ENCODE results near the gene OLFML2B. TPM values are rescaled to one million over a fixed set of nuclear protein-coding genes. Genes with fewer than 3 reads are reported as not detected.

Gene OLFML2B
- total and polyA plus RNA-seq, 2 donors (not counting 1 experiment from before 2014, with no cell fraction given): 5.1 to 7.2 TPM

DNA sequence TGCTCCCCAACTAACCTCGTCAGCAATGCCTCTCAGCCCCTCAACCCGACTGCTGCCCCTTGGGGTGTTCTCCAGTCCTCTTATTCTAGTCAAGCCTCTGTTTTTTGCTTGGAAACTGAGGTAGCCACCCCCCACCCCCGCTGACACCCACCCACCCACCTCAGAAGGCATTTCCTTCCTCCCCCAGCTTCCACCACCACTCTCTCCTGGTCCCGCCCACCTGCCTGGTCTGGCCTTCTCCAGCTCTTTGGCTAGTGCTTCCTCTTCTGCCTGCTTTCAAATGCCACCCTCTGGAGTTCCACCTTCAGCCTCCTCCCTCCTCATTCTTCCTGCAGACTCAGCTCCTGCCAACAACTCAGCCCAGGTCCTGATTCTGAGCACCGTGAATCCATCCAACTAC, 35.3 kb downstream of the OLFML2B start:
- Histone ChIP-seq H3K4me1 (ENCODE audit: control insufficient read depth, extremely low read depth, insufficient read depth, low read length) (peaks cover 5% of the 10 kb centered on the region), H2AFZ (ENCODE audit: low read length) (no peak overlapping the region), H3K36me3 (ENCODE audit: control insufficient read depth, insufficient read depth, low read length) (no peaks in the 10 kb centered on the region), H3K4me2 (ENCODE audit: extremely low read depth, insufficient read depth, low read length) (no peak overlapping the region), H3K9ac (ENCODE audit: insufficient read depth, low read length) (no peak overlapping the region), H3K4me3 (replicated peaks in 1 of 4; ENCODE audit: control extremely low read depth in 1 of 4, insufficient read depth in 1 of 4, low read depth in 3 of 4, low read length in 4 of 4) (no peak overlapping the region), H4K20me1 (ENCODE audit: control insufficient read depth, extremely low read depth, insufficient read depth, low read length) (no peaks in the 10 kb centered on the region), H3K9me3 (ENCODE audit: control insufficient read depth, insufficient read depth, low read depth, low read length) (no peaks in the 10 kb centered on the region), H3K79me2 (ENCODE audit: control insufficient read depth, insufficient read depth, low read length) (no peaks in the 10 kb centered on the region), H3K27me3 (ENCODE audit: control insufficient read depth, insufficient read depth, low read length) (no peaks in the 10 kb centered on the region), H3K27ac (ENCODE audit: insufficient read depth, low read length) (no peak overlapping the region)
- TF ChIP-seq, protein P1, sequence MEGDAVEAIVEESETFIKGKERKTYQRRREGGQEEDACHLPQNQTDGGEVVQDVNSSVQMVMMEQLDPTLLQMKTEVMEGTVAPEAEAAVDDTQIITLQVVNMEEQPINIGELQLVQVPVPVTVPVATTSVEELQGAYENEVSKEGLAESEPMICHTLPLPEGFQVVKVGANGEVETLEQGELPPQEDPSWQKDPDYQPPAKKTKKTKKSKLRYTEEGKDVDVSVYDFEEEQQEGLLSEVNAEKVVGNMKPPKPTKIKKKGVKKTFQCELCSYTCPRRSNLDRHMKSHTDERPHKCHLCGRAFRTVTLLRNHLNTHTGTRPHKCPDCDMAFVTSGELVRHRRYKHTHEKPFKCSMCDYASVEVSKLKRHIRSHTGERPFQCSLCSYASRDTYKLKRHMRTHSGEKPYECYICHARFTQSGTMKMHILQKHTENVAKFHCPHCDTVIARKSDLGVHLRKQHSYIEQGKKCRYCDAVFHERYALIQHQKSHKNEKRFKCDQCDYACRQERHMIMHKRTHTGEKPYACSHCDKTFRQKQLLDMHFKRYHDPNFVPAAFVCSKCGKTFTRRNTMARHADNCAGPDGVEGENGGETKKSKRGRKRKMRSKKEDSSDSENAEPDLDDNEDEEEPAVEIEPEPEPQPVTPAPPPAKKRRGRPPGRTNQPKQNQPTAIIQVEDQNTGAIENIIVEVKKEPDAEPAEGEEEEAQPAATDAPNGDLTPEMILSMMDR (conservative IDR thresholded peaks at IDR 0.05 in 1 of 2, IDR thresholded peaks at IDR 0.05 in 1 of 2; ENCODE audit: low read depth in 1 of 2, low read length in 2 of 2): no peak
- no peak for TF ChIP-seq EZH2 (IDR thresholded peaks at IDR 0.05; ENCODE audit: low read length, missing control alignments)
- DNase-seq (ENCODE audit: low read depth in 2 of 2): no peak

DNA sequence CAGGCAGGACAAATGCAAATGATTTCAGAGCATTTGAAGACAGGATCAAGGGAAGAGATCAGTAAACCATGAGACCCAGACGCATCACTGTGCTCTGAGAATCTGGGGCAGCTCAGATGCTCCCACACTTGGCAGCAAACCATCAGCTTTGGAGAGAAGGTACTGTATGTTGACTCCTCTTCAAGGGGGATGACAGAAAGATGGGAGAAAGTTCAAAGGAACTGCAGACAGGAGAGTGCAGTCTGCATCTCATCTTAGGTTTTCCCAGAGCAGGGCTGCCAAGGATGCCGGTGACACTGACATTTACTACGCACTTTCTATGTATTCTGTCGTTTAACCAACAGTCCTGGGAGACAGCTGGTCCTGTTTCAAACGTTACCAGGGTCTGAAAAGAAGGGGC, 35.8 kb downstream of the OLFML2B start:
- no peaks in the 10 kb centered on the region for H3K36me3 ChIP-seq (ENCODE audit: control insufficient read depth, insufficient read depth, low read length)
- H3K27me3 ChIP-seq (ENCODE audit: control insufficient read depth, insufficient read depth, low read length): no peaks in the 10 kb centered on the region
- H3K9me3 ChIP-seq (ENCODE audit: control insufficient read depth, insufficient read depth, low read depth, low read length): no peaks in the 10 kb centered on the region
- H3K9ac ChIP-seq (ENCODE audit: insufficient read depth, low read length): no peak overlapping the region
- H3K79me2 ChIP-seq (ENCODE audit: control insufficient read depth, insufficient read depth, low read length): no peaks in the 10 kb centered on the region
- no peak overlapping the region for H3K4me2 ChIP-seq (ENCODE audit: extremely low read depth, insufficient read depth, low read length)
- no peak overlapping the region for H3K27ac ChIP-seq (ENCODE audit: insufficient read depth, low read length)
- no peaks in the 10 kb centered on the region for H4K20me1 ChIP-seq (ENCODE audit: control insufficient read depth, extremely low read depth, insufficient read depth, low read length)
- H3K4me3 ChIP-seq (replicated peaks in 1 of 4; ENCODE audit: control extremely low read depth in 1 of 4, insufficient read depth in 1 of 4, low read depth in 3 of 4, low read length in 4 of 4): no peak overlapping the region
- DNase-seq (ENCODE audit: low read depth in 2 of 2): no peak
- H2AFZ ChIP-seq (ENCODE audit: low read length): no peak overlapping the region
- TF ChIP-seq, protein P1 (conservative IDR thresholded peaks at IDR 0.05 in 1 of 2, IDR thresholded peaks at IDR 0.05 in 1 of 2; ENCODE audit: low read depth in 1 of 2, low read length in 2 of 2): no peak
- no peak for TF ChIP-seq EZH2 (IDR thresholded peaks at IDR 0.05; ENCODE audit: low read length, missing control alignments)
- H3K4me1 ChIP-seq (ENCODE audit: control insufficient read depth, extremely low read depth, insufficient read depth, low read length): peaks cover 5% of the 10 kb centered on the region

DNA sequence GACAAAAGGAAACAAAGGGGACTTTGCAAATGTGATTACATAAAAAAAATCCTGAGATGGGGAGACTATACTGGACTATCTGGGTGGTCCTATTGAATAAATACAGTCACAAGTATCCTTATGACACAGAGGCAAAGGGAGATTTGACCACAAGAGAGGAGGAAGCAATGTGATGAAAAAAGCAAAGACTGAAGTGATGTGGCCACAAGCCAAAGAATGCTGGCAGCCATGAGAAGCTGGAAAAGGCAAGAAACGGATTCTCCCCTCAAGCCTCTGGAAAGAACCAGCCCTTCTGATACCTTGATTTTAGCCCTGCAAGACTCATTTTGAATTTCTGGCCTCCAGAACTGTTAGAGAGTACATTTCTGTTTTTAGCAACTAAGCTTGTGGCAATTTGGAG, 36.4 kb downstream of the OLFML2B start:
- Histone ChIP-seq H3K79me2 (ENCODE audit: control insufficient read depth, insufficient read depth, low read length) (no peaks in the 10 kb centered on the region), H3K4me3 (replicated peaks in 1 of 4; ENCODE audit: control extremely low read depth in 1 of 4, insufficient read depth in 1 of 4, low read depth in 3 of 4, low read length in 4 of 4) (no peak overlapping the region), H3K9me3 (ENCODE audit: control insufficient read depth, insufficient read depth, low read depth, low read length) (no peaks in the 10 kb centered on the region), H3K4me2 (ENCODE audit: extremely low read depth, insufficient read depth, low read length) (no peak overlapping the region), H3K27me3 (ENCODE audit: control insufficient read depth, insufficient read depth, low read length) (no peaks in the 10 kb centered on the region), H3K36me3 (ENCODE audit: control insufficient read depth, insufficient read depth, low read length) (no peaks in the 10 kb centered on the region), H3K9ac (ENCODE audit: insufficient read depth, low read length) (no peak overlapping the region), H2AFZ (ENCODE audit: low read length) (no peak overlapping the region), H3K4me1 (ENCODE audit: control insufficient read depth, extremely low read depth, insufficient read depth, low read length) (peaks cover 5% of the 10 kb centered on the region), H3K27ac (ENCODE audit: insufficient read depth, low read length) (no peak overlapping the region), H4K20me1 (ENCODE audit: control insufficient read depth, extremely low read depth, insufficient read depth, low read length) (no peaks in the 10 kb centered on the region)
- no peak for TF ChIP-seq EZH2 (IDR thresholded peaks at IDR 0.05; ENCODE audit: low read length, missing control alignments)
- TF ChIP-seq, protein P1 (conservative IDR thresholded peaks at IDR 0.05 in 1 of 2, IDR thresholded peaks at IDR 0.05 in 1 of 2; ENCODE audit: low read depth in 1 of 2, low read length in 2 of 2): no peak
- DNase-seq (ENCODE audit: low read depth in 2 of 2): peak in 1 of 2 donors; percentile 50
